Stimulated activated naive CD4-positive, alpha-beta T cell treated with Interleukin-2 at 50 U/mL for 16 hours (primary cell): ENCODE results near the gene ABHD2.

Experiments
- DNase-seq: peaks from one replicate; lab custom pipeline; 2025; lab: John Stamatoyannopoulos, UW

ABHD2 gene

DNA sequence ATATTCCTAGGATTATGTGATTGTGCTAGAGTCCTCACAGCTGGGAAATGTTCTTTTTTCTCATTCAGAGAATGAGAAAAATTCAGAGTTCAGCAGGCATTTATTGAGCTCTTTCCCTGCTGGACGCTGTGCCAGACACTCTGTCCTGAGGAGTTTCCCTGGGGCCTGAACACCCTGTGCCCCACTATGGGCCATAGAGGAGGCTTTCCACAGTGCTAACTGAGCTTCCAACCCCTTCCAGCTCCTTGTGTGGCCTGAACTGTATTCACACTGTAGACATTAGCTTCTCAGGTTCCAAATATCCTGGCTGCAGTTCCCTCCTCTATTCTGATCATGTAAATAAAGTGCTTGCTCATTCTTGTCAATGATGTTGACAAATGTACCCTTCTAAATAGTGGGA, 10.0 kb downstream of the ABHD2 start:
- no peak for DNase-seq

DNA sequence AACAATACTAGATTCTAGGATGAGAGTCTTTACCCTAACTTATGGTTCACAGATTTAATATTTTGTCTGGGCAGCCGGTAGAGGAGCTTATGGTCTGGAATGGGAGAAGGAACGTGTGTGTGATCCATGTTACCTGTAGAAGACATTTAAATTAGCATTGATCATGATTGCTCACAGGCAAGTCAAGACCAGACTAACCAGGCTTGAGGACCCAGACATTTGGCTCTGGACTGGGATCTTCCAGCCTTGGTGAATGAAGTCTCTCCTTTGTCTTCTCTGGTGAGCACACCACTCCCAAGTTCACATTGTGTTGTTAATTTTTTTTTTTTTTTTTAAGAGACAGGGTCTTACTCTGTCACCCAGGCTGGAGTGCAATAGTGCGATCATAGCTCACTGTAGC, 11.7 kb downstream of the ABHD2 start:
- DNase-seq: no peak

DNA sequence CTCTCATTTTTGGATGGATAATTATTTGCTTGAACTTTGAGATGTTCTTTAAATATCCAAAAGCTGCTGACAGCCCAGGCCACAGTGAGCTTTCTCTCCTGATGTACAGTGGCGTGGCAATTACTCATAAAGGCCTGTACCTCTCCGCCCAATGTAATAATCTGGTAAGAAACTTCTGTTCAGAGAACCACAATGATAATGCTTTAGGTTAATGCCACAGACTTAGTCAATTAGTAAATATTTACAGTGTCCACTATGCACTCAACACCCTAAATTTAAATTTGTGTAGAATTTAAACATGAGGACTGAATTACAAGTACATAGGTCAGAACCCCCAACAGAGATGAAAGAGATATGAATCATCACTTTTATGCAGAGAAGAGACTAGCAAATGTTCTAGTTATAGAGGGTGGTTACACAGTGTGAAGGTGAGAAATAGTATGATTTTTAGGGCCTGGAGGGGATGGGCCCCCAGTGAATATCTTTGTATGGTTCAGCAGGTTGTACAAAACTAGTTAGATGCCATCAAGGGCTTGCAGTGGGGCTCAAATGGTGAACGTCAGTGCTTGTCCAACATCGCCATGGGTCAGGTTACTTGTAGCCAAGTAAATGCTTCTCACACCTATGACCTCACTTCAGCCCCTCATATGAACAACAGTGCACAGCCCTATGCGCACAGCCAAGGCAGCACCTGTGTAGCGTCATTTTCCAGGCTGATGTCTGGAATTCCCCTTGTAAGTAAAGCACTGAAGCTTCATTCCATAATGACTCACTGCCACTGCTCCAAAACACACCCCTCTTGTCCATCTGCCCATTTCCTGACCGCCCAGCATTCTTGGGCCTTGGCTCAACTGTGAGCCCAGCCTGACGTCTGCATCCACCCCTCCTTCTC, 13.3 kb downstream of the ABHD2 start:
- DNase-seq: no peak

DNA sequence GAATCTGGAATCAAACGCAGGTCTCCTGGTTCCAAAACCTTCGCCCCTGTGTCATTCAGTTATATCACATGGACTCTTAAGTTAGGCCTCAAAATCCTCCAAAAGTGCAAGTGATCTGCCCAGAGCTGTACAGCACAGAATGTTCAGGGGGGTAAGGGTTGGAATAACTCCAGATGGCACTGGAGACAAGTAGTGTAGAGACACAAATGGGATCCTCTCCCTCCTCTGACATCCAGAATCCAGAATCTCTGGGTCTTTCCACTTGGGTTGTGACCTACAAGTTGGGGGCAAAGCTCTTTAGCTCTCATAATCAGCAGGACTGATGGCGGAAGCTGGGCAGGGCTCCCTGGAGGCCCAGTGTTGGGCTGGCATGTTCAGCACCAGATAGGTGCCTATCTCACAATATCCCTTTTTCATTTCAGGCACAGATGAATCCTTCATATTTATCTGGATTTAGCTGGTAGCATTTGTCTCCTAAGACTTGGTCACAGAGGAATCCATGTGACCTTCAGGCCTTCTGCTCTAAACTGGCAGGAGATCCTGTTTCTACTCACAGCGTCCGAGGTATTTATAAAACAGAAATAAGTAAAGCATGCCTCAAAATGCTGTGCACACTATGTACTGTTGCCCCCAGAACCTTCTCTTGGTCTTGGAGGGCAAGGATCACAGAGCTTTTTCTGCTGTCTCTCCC, 15.4 kb downstream of the ABHD2 start:
- no peak for DNase-seq

- no peak for DNase-seq
These were observed 15.9 kb downstream of the ABHD2 start for GRCh38 chr15:89104172-89104564.

- no peak for DNase-seq
These were observed 16.9 kb downstream of the ABHD2 start for GRCh38 chr15:89105147-89105546.

DNA sequence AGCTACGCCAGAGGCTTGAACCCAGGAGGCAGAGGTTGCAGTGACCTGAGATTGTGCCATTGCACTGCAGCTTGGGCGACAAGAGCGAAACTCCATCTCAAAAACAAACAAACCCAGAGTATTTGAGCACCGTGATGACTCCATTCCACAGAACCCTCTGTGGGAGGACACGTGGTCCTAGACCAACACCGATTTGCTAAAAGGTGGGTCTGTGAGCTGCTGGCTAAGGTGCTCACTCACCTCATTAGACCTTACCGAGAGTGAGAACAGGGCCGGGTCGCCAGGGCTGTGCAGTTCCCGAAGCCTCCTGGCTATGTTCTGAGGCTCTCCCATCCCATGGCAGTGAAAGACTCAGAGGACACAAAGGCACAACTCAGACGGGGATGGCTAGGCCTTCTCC, 17.9 kb downstream of the ABHD2 start:
- no peak for DNase-seq

- no peak for DNase-seq
These were observed 19.7 kb downstream of the ABHD2 start for GRCh38 chr15:89107984-89108383.

GRCh38 chr15:89108835-89109234, 20.6 kb downstream of the ABHD2 start:
- DNase-seq: no peak

GRCh38 chr15:89109238-89109637, 21.0 kb downstream of the ABHD2 start:
- DNase-seq: no peak

- DNase-seq: no peak
These were observed 21.8 kb downstream of the ABHD2 start for GRCh38 chr15:89110060-89110459.

GRCh38 chr15:89111352-89111751, 23.1 kb downstream of the ABHD2 start:
- DNase-seq: no peak

DNA sequence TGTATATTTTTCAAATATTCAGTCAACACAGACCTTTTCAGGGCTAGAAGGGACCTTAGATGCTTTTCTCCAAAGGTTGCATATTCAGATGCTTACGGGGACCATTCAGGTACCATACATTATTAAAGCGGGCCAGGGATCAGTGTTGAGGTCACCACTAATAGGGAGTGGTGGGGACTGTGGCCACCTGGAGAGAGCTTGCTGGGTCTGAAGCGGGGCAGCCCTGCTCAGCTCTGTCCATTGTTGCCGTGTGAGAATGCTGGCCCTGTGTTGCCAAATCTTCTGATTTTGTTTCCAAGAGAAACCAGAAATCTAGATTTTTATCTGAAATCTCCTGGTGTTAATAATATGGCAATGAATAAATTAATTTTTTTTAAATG, 23.7 kb downstream of the ABHD2 start:
- DNase-seq: no peak

GRCh38 chr15:89112341-89112971, 24.2 kb downstream of the ABHD2 start:
- no peak for DNase-seq

DNA sequence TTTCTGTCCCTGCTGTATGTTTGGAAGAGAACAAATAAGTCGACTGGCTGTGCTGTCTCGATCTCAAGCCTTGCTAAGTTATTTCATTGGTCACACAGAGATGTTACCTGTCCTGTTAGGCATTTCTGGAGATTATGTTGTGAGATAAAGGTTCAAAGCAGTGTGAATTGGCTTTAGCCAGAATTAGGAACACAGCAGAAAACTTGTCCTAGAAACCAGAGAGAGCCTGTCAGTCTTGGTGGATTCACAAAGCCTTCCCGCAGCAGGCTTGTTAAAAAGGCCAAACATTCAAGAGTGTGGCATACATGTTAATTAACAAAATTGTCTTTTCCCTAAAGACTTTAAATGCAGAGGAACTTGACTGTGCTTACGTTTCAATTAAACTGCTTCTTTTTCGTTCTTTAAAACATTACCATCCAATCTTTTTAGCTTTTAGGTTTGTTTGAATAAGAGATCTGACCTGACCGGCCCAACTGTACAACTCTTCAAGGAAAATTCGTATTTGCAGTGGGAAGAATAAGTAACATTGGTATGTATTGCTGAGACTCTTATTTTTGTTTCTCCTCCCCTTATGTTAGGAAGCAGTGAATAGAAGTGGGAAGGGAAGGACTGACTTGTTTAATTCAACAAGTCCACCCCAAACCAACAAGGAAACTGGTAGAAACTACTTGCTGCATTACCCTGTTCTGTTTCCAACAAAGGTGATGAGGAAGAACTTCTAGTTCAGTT, 25.2 kb downstream of the ABHD2 start:
- DNase-seq: no peak

GRCh38 chr15:89114990-89115389, 26.7 kb downstream of the ABHD2 start:
- no peak for DNase-seq

- no peak for DNase-seq
These were observed 27.3 kb downstream of the ABHD2 start for GRCh38 chr15:89115547-89115946.

DNA sequence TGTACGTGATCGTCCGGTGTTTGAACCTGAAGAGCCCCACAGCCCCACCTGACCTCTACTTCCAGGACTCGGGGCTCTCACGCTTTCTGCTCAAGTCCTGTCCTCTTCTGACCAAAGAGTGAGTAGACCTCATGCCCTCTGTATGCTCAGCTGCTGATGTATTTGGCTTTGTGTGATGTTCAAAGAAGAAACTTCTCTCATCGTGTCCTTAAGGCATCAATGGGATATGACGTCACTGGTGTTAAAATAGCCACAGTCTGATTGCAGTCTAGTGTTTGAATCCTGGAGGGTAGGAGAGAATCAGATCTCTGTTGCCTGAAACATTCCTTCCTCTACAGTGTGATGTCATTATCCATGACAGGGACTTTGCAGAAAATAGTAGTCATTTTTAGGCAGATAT, 28.1 kb downstream of the ABHD2 start:
- DNase-seq: no peak

DNA sequence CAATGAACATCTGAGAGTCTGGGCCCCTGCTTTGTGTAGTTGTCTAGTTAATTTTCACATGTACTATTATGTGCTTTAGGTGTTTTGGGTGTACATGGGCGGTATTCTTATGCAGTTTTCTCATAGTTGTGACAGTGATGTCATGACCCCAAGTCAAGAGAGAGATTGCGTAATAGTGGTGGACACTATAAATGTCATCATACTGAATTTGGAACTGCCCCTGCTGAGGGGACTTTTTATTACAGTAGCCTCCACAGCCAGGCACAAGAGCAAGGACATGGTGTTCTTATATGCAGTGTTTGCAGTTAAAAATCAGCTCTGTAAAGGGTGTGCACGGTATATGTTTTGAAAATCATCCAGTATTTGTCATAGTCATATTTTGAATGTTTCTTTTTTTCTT, 29.5 kb downstream of the ABHD2 start:
- DNase-seq: no peak

GRCh38 chr15:89118481-89118989, 30.3 kb downstream of the ABHD2 start:
- DNase-seq: no peak

GRCh38 chr15:89119489-89120478, 31.5 kb downstream of the ABHD2 start:
- DNase-seq: no peak
